K562 (cell line): ENCODE measurements around the gene FHIP2A. TPM values are rescaled to one million over a fixed set of nuclear protein-coding genes. Genes with fewer than 3 reads are reported as not detected.

Experiments
- CCAR2 ChIP-seq: fragments of 200-400 bp; formaldehyde crosslinking; IDR thresholded peaks from 2 replicates; pipeline ENCODE4 v1.6.1; 2017; ENCODE audit warnings: mild to moderate bottlenecking, low read depth, low read length
- ERF ChIP-seq: fragments of 450-650 bp; formaldehyde crosslinking; IDR thresholded peaks from 2 replicates; pipeline ENCODE4 v1.4.0; 2020; ENCODE audit warnings: mild to moderate bottlenecking, mixed read lengths
- MCM2 ChIP-seq: fragments of 450-650 bp; IDR thresholded peaks from 2 replicates; pipeline ENCODE4 v1.6.1; 2017; ENCODE audit warnings: low read depth, mild to moderate bottlenecking
- NR2F6 ChIP-seq: fragments of 450-650 bp; formaldehyde crosslinking; IDR thresholded peaks from 2 replicates; pipeline ENCODE4 v1.4.0; 2020; ENCODE audit warnings: mild to moderate bottlenecking
- RBM15 ChIP-seq: fragments of 200-400 bp; formaldehyde crosslinking; IDR thresholded peaks from 2 replicates; pipeline ENCODE4 v1.6.1; 2018; ENCODE audit warnings: mild to moderate bottlenecking, low read length, moderate library complexity; ENCODE audit not compliant: insufficient read depth
- TAF1 ChIP-seq: IDR thresholded peaks from 2 replicates; pipeline ENCODE4 v1.6.1; 2011; ENCODE audit warnings: mild to moderate bottlenecking, low read length, moderate library complexity; ENCODE audit not compliant: insufficient read depth, control insufficient read depth, severe bottlenecking; ENCODE audit errors: extremely low read depth
- ZFP36 ChIP-seq: fragments of 150-350 bp; IDR thresholded peaks from 2 replicates; pipeline ENCODE4 v1.6.1; 2018; ENCODE audit warnings: low read length, low read depth; ENCODE audit not compliant: partially characterized antibody
- polyA plus RNA-seq, 8 experiments: library from polyadenylated mRNA; depleted of rRNA in 4 of 8; stranded (reverse) in 5 of 8; unstranded in 3 of 8; fragments of >200 nt; fragmentation: Nextera tagmentation in 2 of 8; fragmentation: Illumina TruSeq in 1 of 8; extraction: Ambion mirVana in 2 of 8; extraction: Trizol in 1 of 8; gene quantifications; 2 replicates each; pipeline versions ENCODE4 v1.2.1 to v1.2.3, GENCODE V29; 2011 to 2014; ENCODE audit warnings: inconsistent platforms in 1 of 8, missing spikeins in 1 of 8
- total RNA-seq, 7 experiments: library from RNA; depleted of rRNA in 6 of 7; stranded (reverse); fragments of >200 nt in 6 of 7; fragmentation: Illumina TruSeq in 2 of 7; extraction: Trizol in 2 of 7; gene quantifications; 2 replicates each; pipeline versions ENCODE4 v1.2.1 to v1.2.3, GENCODE V29; 2011 to 2021; ENCODE audit warnings: low replicate concordance in 1 of 7
- TF ChIP-seq, protein P1 (sequence below): fragments of 450-650 bp; IDR thresholded peaks from 2 replicates; pipeline ENCODE4 v1.6.1; 2018; ENCODE audit not compliant: partially characterized antibody
- TF ChIP-seq, protein P2 (sequence below): sonication (generic); formaldehyde crosslinking; IDR thresholded peaks from 2 replicates; pipeline ENCODE4 v1.8.1; 2023; ENCODE audit warnings: missing genetic modification reagents, mild to moderate bottlenecking, borderline replicate concordance
- TF ChIP-seq, protein P3 (sequence below), 2 experiments: fragments of 150-350 bp in 1 of 2; IDR thresholded peaks; 2 replicates each; pipeline ENCODE4 v1.6.1; 2012 to 2016; ENCODE audit warnings: low read depth in 2 of 2, low read length in 2 of 2, mild to moderate bottlenecking in 1 of 2, moderate library complexity in 1 of 2
- TF ChIP-seq, protein P4 (sequence below): fragments of 450-650 bp; formaldehyde crosslinking; IDR thresholded peaks from 2 replicates; pipeline ENCODE4 v1.4.0; 2022; ENCODE audit warnings: mild to moderate bottlenecking, moderate library complexity
- TF ChIP-seq, protein P5 (sequence below), 2 experiments: fragments of 250-450 bp in 1 of 2; fragments of 450-650 bp in 1 of 2; sonication (Bioruptor Pico) in 1 of 2; IDR thresholded peaks; 2 replicates each; pipeline versions ENCODE4 v1.6.1 to v1.8.0; 2016 to 2021; ENCODE audit warnings: mild to moderate bottlenecking in 2 of 2, moderate library complexity in 2 of 2, missing compliant biosample characterization in 1 of 2, missing genetic modification characterization in 1 of 2

FHIP2A gene
- total and polyA plus RNA-seq, 9 of the 15 experiments (the other 6 are each of a cell fraction or from before 2014, with no cell fraction given): 1.5 to 7.4 (median 3.3) TPM

DNA sequence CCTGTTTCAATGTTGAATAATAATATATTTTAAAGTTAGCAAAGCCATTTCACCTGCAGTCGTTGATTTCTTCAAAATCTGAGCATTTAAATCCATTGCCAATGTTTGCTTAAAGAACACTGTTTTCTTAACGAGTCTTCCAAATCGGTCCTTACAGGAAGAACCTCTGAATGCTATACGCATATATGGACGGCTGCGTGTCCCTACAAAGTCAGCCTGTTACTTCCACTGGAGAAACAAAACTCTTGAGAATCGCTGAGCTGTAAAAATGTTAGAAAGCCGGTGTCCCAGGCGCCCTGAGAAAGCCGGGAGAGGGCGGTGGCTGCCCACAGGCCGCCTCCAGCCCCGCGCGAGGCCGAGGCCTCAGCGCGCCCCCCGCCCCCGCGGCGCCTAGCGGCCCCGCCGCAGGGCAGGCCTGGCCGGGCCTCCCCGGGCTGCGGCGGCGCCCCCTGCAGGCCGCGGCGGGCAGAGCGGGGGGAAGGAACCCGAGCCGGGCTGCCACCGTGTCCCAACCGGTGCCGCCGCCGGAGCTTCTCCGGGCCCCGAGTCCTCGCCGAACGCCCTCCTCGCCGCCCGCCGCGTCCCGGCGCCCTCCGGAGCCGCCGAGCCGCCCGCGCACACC lies at the start of gene FHIP2A (continued):
- TF ChIP-seq, protein P1, sequence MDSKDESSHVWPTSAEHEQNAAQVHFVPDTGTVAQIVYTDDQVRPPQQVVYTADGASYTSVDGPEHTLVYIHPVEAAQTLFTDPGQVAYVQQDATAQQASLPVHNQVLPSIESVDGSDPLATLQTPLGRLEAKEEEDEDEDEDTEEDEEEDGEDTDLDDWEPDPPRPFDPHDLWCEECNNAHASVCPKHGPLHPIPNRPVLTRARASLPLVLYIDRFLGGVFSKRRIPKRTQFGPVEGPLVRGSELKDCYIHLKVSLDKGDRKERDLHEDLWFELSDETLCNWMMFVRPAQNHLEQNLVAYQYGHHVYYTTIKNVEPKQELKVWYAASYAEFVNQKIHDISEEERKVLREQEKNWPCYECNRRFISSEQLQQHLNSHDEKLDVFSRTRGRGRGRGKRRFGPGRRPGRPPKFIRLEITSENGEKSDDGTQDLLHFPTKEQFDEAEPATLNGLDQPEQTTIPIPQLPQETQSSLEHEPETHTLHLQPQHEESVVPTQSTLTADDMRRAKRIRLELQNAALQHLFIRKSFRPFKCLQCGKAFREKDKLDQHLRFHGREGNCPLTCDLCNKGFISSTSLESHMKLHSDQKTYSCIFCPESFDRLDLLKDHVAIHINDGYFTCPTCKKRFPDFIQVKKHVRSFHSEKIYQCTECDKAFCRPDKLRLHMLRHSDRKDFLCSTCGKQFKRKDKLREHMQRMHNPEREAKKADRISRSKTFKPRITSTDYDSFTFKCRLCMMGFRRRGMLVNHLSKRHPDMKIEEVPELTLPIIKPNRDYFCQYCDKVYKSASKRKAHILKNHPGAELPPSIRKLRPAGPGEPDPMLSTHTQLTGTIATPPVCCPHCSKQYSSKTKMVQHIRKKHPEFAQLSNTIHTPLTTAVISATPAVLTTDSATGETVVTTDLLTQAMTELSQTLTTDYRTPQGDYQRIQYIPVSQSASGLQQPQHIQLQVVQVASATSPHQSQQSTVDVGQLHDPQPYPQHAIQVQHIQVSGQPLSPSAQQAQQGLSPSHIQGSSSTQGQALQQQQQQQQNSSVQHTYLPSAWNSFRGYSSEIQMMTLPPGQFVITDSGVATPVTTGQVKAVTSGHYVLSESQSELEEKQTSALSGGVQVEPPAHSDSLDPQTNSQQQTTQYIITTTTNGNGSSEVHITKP: no peak
- TF ChIP-seq, protein P2, sequence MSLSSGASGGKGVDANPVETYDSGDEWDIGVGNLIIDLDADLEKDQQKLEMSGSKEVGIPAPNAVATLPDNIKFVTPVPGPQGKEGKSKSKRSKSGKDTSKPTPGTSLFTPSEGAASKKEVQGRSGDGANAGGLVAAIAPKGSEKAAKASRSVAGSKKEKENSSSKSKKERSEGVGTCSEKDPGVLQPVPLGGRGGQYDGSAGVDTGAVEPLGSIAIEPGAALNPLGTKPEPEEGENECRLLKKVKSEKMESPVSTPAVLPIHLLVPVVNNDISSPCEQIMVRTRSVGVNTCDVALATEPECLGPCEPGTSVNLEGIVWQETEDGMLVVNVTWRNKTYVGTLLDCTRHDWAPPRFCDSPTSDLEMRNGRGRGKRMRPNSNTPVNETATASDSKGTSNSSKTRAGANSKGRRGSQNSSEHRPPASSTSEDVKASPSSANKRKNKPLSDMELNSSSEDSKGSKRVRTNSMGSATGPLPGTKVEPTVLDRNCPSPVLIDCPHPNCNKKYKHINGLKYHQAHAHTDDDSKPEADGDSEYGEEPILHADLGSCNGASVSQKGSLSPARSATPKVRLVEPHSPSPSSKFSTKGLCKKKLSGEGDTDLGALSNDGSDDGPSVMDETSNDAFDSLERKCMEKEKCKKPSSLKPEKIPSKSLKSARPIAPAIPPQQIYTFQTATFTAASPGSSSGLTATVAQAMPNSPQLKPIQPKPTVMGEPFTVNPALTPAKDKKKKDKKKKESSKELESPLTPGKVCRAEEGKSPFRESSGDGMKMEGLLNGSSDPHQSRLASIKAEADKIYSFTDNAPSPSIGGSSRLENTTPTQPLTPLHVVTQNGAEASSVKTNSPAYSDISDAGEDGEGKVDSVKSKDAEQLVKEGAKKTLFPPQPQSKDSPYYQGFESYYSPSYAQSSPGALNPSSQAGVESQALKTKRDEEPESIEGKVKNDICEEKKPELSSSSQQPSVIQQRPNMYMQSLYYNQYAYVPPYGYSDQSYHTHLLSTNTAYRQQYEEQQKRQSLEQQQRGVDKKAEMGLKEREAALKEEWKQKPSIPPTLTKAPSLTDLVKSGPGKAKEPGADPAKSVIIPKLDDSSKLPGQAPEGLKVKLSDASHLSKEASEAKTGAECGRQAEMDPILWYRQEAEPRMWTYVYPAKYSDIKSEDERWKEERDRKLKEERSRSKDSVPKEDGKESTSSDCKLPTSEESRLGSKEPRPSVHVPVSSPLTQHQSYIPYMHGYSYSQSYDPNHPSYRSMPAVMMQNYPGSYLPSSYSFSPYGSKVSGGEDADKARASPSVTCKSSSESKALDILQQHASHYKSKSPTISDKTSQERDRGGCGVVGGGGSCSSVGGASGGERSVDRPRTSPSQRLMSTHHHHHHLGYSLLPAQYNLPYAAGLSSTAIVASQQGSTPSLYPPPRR (CRISPR knock-in tag): no peak
- TF ChIP-seq NR2F6 (CRISPR knock-in tag) (no peak), ZFP36 (no peak), TAF1 (peak; percentile 46), RBM15 (no peak), MCM2 (no peak), CCAR2 (no peak), ERF (CRISPR knock-in tag) (0 out of 2 replicates have a peak, but pooled peaks have one; percentile 33)
- TF ChIP-seq, protein P3, sequence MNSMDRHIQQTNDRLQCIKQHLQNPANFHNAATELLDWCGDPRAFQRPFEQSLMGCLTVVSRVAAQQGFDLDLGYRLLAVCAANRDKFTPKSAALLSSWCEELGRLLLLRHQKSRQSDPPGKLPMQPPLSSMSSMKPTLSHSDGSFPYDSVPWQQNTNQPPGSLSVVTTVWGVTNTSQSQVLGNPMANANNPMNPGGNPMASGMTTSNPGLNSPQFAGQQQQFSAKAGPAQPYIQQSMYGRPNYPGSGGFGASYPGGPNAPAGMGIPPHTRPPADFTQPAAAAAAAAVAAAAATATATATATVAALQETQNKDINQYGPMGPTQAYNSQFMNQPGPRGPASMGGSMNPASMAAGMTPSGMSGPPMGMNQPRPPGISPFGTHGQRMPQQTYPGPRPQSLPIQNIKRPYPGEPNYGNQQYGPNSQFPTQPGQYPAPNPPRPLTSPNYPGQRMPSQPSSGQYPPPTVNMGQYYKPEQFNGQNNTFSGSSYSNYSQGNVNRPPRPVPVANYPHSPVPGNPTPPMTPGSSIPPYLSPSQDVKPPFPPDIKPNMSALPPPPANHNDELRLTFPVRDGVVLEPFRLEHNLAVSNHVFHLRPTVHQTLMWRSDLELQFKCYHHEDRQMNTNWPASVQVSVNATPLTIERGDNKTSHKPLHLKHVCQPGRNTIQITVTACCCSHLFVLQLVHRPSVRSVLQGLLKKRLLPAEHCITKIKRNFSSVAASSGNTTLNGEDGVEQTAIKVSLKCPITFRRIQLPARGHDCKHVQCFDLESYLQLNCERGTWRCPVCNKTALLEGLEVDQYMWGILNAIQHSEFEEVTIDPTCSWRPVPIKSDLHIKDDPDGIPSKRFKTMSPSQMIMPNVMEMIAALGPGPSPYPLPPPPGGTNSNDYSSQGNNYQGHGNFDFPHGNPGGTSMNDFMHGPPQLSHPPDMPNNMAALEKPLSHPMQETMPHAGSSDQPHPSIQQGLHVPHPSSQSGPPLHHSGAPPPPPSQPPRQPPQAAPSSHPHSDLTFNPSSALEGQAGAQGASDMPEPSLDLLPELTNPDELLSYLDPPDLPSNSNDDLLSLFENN (IDR thresholded peaks at IDR 0.05; ENCODE audit: low read depth in 2 of 2, low read length in 2 of 2): no peak
- TF ChIP-seq, protein P4, sequence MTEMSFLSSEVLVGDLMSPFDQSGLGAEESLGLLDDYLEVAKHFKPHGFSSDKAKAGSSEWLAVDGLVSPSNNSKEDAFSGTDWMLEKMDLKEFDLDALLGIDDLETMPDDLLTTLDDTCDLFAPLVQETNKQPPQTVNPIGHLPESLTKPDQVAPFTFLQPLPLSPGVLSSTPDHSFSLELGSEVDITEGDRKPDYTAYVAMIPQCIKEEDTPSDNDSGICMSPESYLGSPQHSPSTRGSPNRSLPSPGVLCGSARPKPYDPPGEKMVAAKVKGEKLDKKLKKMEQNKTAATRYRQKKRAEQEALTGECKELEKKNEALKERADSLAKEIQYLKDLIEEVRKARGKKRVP (CRISPR knock-in tag): no peak
- TF ChIP-seq, protein P5, sequence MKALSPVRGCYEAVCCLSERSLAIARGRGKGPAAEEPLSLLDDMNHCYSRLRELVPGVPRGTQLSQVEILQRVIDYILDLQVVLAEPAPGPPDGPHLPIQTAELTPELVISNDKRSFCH (CRISPR knock-in tag; IDR thresholded peaks at IDR 0.05): no peak
- TF ChIP-seq, protein P5 (tag; IDR thresholded peaks at IDR 0.05): no peak
